T-helper 17 cell (primary cell): Measurements from ENCODE around the gene PARP1. TPM values are rescaled to one million over a fixed set of nuclear protein-coding genes. Genes with fewer than 3 reads are reported as not detected.
A peak's percentile ranks its signal among the peaks of the same experiment; 100 is the strongest.

Experiments
- ATAC-seq: fragments of 150-1000 bp; cut with Tn5 transposase; 2 replicates; pipeline ENCODE4 v1.10.0; 2021; ENCODE audit warnings: mild to moderate bottlenecking, moderate library complexity
- DNase-seq, 3 donors: peaks; one replicate each; pipeline versions ENCODE4 v3.0.0 to v3.0.0-alpha.2; 2020 to 2021
- H3K9me3 ChIP-seq: one replicate; pipeline ENCODE4 v1.7.0; 2013; ENCODE audit warnings: low read length, mild to moderate bottlenecking; ENCODE audit not compliant: control insufficient read depth, poor library complexity, severe bottlenecking
- H3K27ac Mint-ChIP-seq: one replicate; pipeline ENCODE4 v1.8.0; 2022; ENCODE audit warnings: mild to moderate bottlenecking, moderate library complexity, mixed read lengths
- H3K27me3 Mint-ChIP-seq: one replicate; pipeline ENCODE4 v1.8.0; 2022; ENCODE audit warnings: mixed read lengths
- H3K36me3 Mint-ChIP-seq: one replicate; pipeline ENCODE4 v1.8.0; 2022; ENCODE audit warnings: low read depth, mixed read lengths
- H3K4me1 Mint-ChIP-seq: one replicate; pipeline ENCODE4 v1.8.0; 2022; ENCODE audit warnings: mild to moderate bottlenecking, mixed read lengths
- H3K4me3 Mint-ChIP-seq: one replicate; pipeline ENCODE4 v1.8.0; 2022; ENCODE audit warnings: mild to moderate bottlenecking, moderate library complexity, mixed read lengths
- total RNA-seq, 4 donors: library from RNA in 2 of 4; stranded (reverse) in 2 of 4; gene quantifications; one replicate each; pipeline ENCODE4 v1.2.3 and lab custom pipeline; 2022 to 2026

Gene PARP1
- total RNA-seq, 2 donors from 2014 or later, result 84.2 to 87.3 TPM

DNA sequence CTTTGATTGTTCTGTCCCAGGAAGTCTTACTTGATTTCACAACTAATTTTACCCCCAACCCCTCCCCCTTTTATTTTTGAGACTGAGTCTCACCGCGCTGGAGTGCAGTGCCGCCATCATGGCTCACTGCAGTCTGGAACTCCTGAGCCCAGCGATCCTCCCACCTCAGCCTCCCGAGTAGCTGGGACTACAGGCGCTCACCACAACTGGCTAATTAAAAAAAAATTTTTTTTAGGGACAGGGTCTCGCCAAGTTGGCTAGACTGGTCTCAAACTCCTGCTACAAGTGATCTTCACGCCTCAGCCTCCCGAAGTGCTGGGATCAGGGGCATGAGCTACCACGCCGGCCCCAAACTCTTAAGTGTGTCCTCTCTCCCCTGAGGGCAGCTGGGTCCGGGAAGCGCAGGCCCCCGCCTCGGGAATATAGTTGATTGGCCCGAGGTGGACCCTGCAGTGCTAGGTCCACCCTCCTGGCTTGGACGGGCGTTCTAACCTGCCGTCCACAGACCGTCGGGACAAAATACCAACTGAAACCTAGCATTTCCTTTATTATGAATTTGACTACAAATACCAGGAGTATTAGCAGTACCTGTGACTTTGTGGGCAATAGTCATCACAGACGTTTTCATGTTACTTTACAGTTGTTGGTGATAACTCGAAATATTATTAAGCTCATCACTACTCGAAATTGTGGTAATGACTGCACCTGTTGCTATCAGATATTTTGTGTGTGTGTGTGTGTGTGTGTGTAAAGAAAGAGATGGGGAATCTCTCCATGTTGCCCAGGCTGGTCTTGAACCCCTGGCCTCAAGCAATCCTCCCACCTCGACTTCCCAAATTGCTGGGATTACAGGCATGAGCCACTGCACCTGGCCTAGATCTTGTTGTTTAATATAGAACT lies 642 bp upstream of the PARP1 start:
- H3K4me1 Mint-ChIP-seq, result peaks cover 34% of the 10 kb centered on the region
- no peaks in the 10 kb centered on the region for H3K9me3 ChIP-seq
- peak overlapping the region; percentile 97 for H3K4me3 Mint-ChIP-seq
- peak overlapping the region; percentile 95 for H3K27ac Mint-ChIP-seq
- DNase-seq (no peak), ATAC-seq (no peak)
- peaks cover 4% of the 10 kb centered on the region for H3K36me3 Mint-ChIP-seq
- no peaks in the 10 kb centered on the region for H3K27me3 Mint-ChIP-seq

DNA sequence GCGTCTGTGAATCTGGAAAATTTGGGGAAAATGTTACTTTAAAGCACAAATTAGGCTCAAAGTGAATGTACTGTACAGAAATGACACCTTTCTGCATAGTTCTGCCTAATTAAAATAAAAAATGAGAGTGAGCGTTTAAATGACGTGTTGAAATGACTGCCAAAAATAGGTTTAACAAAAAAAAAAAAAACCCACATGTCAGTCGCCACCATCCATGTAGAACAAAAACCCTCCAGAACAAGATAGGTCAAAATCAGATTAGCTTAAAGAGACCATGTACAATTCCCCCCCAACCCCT lies 745 bp downstream of the PARP1 start:
- H3K27me3 Mint-ChIP-seq, result no peaks in the 10 kb centered on the region
- no peaks in the 10 kb centered on the region for H3K9me3 ChIP-seq
- H3K4me3 Mint-ChIP-seq, result peak overlapping the region; percentile 97
- H3K27ac Mint-ChIP-seq, result peak overlapping the region; percentile 95
- H3K36me3 Mint-ChIP-seq, result peaks cover 4% of the 10 kb centered on the region
- peaks cover 40% of the 10 kb centered on the region for H3K4me1 Mint-ChIP-seq
- DNase-seq, result no peak
- peak; percentile 32 for ATAC-seq

GRCh38 chr1:226406401-226406881 lies 1.5 kb downstream of the PARP1 start:
- no peak for ATAC-seq
- Mint-ChIP-seq H3K4me1 (peaks cover 44% of the 10 kb centered on the region), H3K36me3 (peaks cover 6% of the 10 kb centered on the region), H3K4me3 (peak overlapping the region; percentile 97), H3K27ac (peak overlapping the region; percentile 95), H3K27me3 (no peaks in the 10 kb centered on the region)
- no peak for DNase-seq
- no peaks in the 10 kb centered on the region for H3K9me3 ChIP-seq

- no peaks in the 10 kb centered on the region for H3K27me3 Mint-ChIP-seq
- H3K36me3 Mint-ChIP-seq, result peaks cover 9% of the 10 kb centered on the region
- H3K27ac Mint-ChIP-seq, result peak overlapping the region; percentile 95
- H3K4me3 Mint-ChIP-seq, result peak overlapping the region; percentile 97
- ATAC-seq (no peak), DNase-seq (no peak)
- H3K9me3 ChIP-seq, result no peaks in the 10 kb centered on the region
- peaks cover 50% of the 10 kb centered on the region for H3K4me1 Mint-ChIP-seq
These were observed 2.4 kb downstream of the PARP1 start for GRCh38 chr1:226405411-226405988.

DNA sequence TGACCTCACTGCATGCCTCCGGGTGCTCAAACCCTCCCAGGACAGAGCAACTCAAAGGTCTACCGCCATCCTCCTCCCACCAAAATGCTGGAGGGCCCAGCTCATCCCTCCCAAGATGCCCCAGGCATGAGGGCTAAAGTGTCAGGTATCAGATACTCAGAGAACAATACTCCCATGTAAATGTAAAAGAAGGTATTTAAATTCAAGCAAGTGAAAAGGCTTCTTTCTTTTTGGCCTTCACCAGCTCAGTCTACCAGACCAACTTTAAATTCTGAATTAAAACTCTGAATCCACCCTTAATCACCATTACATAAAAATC lies 3.0 kb downstream of the PARP1 start:
- DNase-seq (no peak), ATAC-seq (no peak)
- H3K9me3 ChIP-seq, result no peaks in the 10 kb centered on the region
- Mint-ChIP-seq H3K4me3 (peak overlapping the region; percentile 97), H3K36me3 (peaks cover 12% of the 10 kb centered on the region), H3K27me3 (no peaks in the 10 kb centered on the region), H3K4me1 (peaks cover 57% of the 10 kb centered on the region), H3K27ac (no peak overlapping the region)

DNA sequence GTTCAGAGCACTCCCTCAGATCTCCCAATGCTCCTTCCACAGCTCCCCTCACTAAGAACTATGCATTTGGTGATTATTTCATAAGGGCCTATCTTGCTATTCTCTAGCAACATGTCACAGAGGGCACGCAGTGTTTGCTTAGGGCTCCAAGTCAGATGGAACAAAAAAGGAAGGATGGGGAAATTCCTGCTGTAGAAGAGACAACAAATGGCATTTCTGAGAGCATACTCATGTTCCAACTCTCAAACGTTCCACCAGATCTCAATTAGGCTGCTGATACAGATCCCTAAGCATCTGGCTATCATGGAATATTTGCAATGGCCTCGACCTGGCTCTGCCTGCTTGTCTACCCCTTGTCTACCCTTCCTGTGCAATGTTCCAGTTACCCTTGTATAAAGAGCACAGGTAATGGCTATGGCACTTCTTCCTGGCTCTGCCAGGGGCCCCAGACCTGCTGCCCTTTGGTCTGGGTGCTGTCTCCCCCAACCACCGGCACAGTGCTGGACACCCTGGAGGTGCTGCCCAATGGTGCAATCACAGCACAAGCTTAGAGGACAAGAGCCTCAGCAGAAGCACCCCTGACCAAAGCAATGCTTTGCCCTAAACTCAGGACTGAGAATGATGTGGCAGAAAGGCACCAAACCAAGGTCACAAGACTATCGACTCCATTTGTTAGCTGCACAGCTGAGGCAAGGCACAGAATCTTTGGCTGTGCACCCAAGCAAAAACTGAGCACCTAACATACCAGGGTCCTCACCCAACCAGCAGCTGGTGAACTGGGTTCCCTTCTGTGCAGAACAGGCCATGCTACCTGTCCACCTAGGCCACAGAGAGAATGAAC lies 3.6 kb downstream of the PARP1 start:
- DNase-seq (no peak), ATAC-seq (no peak)
- Mint-ChIP-seq H3K27me3 (no peaks in the 10 kb centered on the region), H3K4me1 (peaks cover 60% of the 10 kb centered on the region), H3K36me3 (peaks cover 13% of the 10 kb centered on the region), H3K4me3 (peak overlapping the region; percentile 97), H3K27ac (no peak overlapping the region)
- no peaks in the 10 kb centered on the region for H3K9me3 ChIP-seq

GRCh38 chr1:226403201-226404034 lies 4.5 kb downstream of the PARP1 start:
- no peaks in the 10 kb centered on the region for H3K27me3 Mint-ChIP-seq
- no peak for DNase-seq
- peaks cover 61% of the 10 kb centered on the region for H3K4me1 Mint-ChIP-seq
- ATAC-seq, result no peak
- H3K36me3 Mint-ChIP-seq, result peaks cover 14% of the 10 kb centered on the region
- peak overlapping the region; percentile 50 for H3K4me3 Mint-ChIP-seq
- H3K9me3 ChIP-seq, result no peaks in the 10 kb centered on the region
- no peak overlapping the region for H3K27ac Mint-ChIP-seq

DNA sequence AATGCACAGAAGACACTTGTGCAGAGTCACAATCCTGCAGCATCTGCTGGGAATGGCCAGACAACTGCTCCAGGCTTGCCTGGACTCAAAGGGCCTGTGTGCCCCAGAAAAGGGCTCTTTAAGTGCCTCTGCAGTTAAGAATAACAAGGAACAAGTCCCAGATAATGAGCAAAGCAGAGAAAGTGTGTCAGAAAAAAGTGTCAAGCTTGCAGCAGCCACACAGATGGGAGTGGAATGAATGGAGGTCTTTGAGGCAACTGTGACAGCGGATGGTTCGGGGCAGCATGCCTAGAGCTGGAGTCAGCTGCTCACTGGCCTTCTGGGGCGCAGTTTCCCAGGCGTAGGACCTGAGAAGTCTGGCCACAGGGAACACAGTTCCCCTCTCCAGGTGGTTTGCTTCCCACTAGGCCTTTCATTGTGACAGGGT lies 5.1 kb downstream of the PARP1 start:
- Mint-ChIP-seq H3K27me3 (no peaks in the 10 kb centered on the region), H3K4me1 (peaks cover 60% of the 10 kb centered on the region), H3K36me3 (peaks cover 12% of the 10 kb centered on the region), H3K27ac (no peak overlapping the region), H3K4me3 (no peak overlapping the region)
- no peaks in the 10 kb centered on the region for H3K9me3 ChIP-seq
- no peak for DNase-seq
- ATAC-seq, result no peak

GRCh38 chr1:226401355-226402303 lies 6.3 kb downstream of the PARP1 start:
- H3K9me3 ChIP-seq, result no peaks in the 10 kb centered on the region
- H3K27me3 Mint-ChIP-seq, result no peaks in the 10 kb centered on the region
- H3K27ac Mint-ChIP-seq, result peak overlapping the region; percentile 32
- H3K4me3 Mint-ChIP-seq, result no peak overlapping the region
- H3K4me1 Mint-ChIP-seq, result peaks cover 58% of the 10 kb centered on the region
- DNase-seq (no peak), ATAC-seq (peak; percentile 19)
- peaks cover 12% of the 10 kb centered on the region for H3K36me3 Mint-ChIP-seq

DNA sequence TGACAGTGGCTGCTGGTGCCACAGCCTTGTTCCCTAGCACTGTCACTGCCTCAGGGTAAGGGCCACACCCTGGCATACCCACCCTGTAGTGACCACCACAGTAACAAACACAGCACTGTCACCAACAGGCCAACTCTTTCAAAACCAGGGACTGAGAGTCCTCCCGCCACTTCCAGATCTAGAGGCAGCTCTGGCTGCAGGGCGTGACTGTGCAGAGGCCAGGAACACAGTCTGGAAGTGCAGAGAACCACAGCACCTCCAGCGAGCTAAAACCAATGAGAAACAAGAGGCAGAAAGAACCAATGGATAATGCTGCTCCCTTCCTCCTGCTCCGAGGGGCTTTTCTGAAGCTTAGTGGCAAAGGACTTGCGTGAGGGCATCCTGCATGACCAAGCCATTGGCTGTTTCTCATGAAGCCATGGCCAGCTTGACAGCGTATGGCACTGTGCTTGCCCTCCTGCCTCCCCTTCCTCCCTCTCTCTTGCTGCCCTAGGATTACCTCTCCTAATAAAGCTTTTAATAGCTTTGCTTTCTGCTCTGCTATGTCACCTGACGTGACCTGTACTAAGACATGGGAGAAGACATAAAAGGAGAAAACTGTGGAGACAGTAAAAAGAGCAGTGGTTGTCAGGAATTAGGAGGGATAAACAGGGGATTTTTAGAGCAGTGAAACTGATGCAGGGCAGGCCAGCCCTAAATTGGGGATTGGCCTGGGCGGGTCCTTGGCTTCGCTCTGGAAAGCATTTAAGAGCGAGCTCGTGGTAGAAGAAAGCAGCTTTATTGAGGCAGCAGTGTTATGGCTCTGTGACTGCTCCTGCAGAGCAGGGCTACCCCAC lies 7.2 kb downstream of the PARP1 start:
- peaks cover 52% of the 10 kb centered on the region for H3K4me1 Mint-ChIP-seq
- no peaks in the 10 kb centered on the region for H3K27me3 Mint-ChIP-seq
- DNase-seq (no peak), ATAC-seq (no peak)
- no peak overlapping the region for H3K4me3 Mint-ChIP-seq
- no peaks in the 10 kb centered on the region for H3K9me3 ChIP-seq
- H3K27ac Mint-ChIP-seq, result peak overlapping the region; percentile 32
- peaks cover 10% of the 10 kb centered on the region for H3K36me3 Mint-ChIP-seq

- H3K36me3 Mint-ChIP-seq, result peaks cover 10% of the 10 kb centered on the region
- peaks cover 46% of the 10 kb centered on the region for H3K4me1 Mint-ChIP-seq
- no peak for DNase-seq
- no peaks in the 10 kb centered on the region for H3K9me3 ChIP-seq
- ATAC-seq, result no peak
- H3K27ac Mint-ChIP-seq, result no peak overlapping the region
- H3K27me3 Mint-ChIP-seq, result no peaks in the 10 kb centered on the region
- H3K4me3 Mint-ChIP-seq, result no peak overlapping the region
These were observed 9.8 kb downstream of the PARP1 start for GRCh38 chr1:226397955-226398636.
